ENCODE measurements around the gene SETD1A. TPM values are rescaled to one million over a fixed set of nuclear protein-coding genes. Genes with fewer than 3 reads are reported as not detected.

Gene SETD1A
- total and polyA plus RNA-seq, 2 experiments from 2014 or later, result 2.3 to 4.0 TPM

GRCh38 chr16:30987581-30988190 lies 30.1 kb downstream of the SETD1A start:
- Histone ChIP-seq H3K4me3 (no peak overlapping the region), H3K9me3 (ENCODE audit: low read depth) (no peaks in the 10 kb centered on the region), H3K79me2 (ENCODE audit: insufficient read depth) (no peaks in the 10 kb centered on the region), H3K9me2 (ENCODE audit: insufficient read depth) (no peaks in the 10 kb centered on the region), H3F3A (ENCODE audit: insufficient read depth) (no peaks in the 10 kb centered on the region), H3K27ac (no peak overlapping the region), H3K36me3 (ENCODE audit: low read depth) (0 out of 2 replicates have a peak, but pooled peaks cover 3% of the 10 kb centered on the region), H3K27me3 (replicated peaks; ENCODE audit: insufficient read depth) (no peaks in the 10 kb centered on the region), H2AFZ (no peak overlapping the region), H4K20me1 (ENCODE audit: insufficient read depth) (no peaks in the 10 kb centered on the region), H3K4me1 (ENCODE audit: insufficient read depth) (peaks cover 13% of the 10 kb centered on the region), H3K9ac (no peak overlapping the region), H3K4me2 (ENCODE audit: unreplicated experiment) (no peak overlapping the region)
- no peak for DNase-seq
- in situ Hi-C loops (cut with MboI), result loop anchor here (25.0 kb wide), 1 partner anchor 450 kb away; the partner anchor contains the start of genes COX6A2 and ZNF843
- 95 to 96% methylated on average over 30 of the region's 30 CpGs for WGBS, 2 experiments (ENCODE audit: low coverage in 1 of 2, low lambda C conversion rate in 2 of 2, missing lambda C conversion rate in 2 of 2)
- TF ChIP-seq EZH2phosphoT487 (IDR thresholded peaks at IDR 0.05; ENCODE audit: insufficient read depth, low read depth), result no peak

- H3K4me3 ChIP-seq, result no peak overlapping the region
- no peaks in the 10 kb centered on the region for H3F3A ChIP-seq (ENCODE audit: insufficient read depth)
- no peaks in the 10 kb centered on the region for H3K36me3 ChIP-seq (ENCODE audit: low read depth)
- no peaks in the 10 kb centered on the region for H3K9me3 ChIP-seq (ENCODE audit: low read depth)
- no peak overlapping the region for H3K4me2 ChIP-seq (ENCODE audit: unreplicated experiment)
- H3K27me3 ChIP-seq (replicated peaks; ENCODE audit: insufficient read depth), result no peaks in the 10 kb centered on the region
- in situ Hi-C loops (cut with MboI), result loop anchor here (25.0 kb wide), 1 partner anchor 448 kb away; the partner anchor contains the start of genes COX6A2 and ZNF843
- H4K20me1 ChIP-seq (ENCODE audit: insufficient read depth), result no peaks in the 10 kb centered on the region
- no peaks in the 10 kb centered on the region for H3K79me2 ChIP-seq (ENCODE audit: insufficient read depth)
- no peak overlapping the region for H2AFZ ChIP-seq
- H3K27ac ChIP-seq, result no peak overlapping the region
- H3K4me1 ChIP-seq (ENCODE audit: insufficient read depth), result peaks cover 7% of the 10 kb centered on the region
- no peak for DNase-seq
- no peak for TF ChIP-seq EZH2 (IDR thresholded peaks at IDR 0.05; ENCODE audit: insufficient read depth, poor library complexity, severe bottlenecking)
- no peak for TF ChIP-seq EZH2phosphoT487 (IDR thresholded peaks at IDR 0.05; ENCODE audit: insufficient read depth, low read depth)
- no peaks in the 10 kb centered on the region for H3K9me2 ChIP-seq (ENCODE audit: insufficient read depth)
- 71 to 72% methylated on average over 21 to 23 of the region's 23 CpGs for WGBS, 2 experiments (ENCODE audit: low coverage in 1 of 2, low lambda C conversion rate in 2 of 2, missing lambda C conversion rate in 2 of 2)
- no peak overlapping the region for H3K9ac ChIP-seq
These were observed 32.0 kb downstream of the SETD1A start for GRCh38 chr16:30989469-30990047.

GRCh38 chr16:30990105-30990504 lies 32.6 kb downstream of the SETD1A start:
- Histone ChIP-seq H3K27ac (no peak overlapping the region), H3K79me2 (ENCODE audit: insufficient read depth) (no peaks in the 10 kb centered on the region), H3K9ac (no peak overlapping the region), H3K27me3 (replicated peaks; ENCODE audit: insufficient read depth) (no peaks in the 10 kb centered on the region), H3K36me3 (ENCODE audit: low read depth) (no peaks in the 10 kb centered on the region), H3K9me2 (ENCODE audit: insufficient read depth) (no peaks in the 10 kb centered on the region), H4K20me1 (ENCODE audit: insufficient read depth) (no peaks in the 10 kb centered on the region), H3F3A (ENCODE audit: insufficient read depth) (peaks cover 5% of the 10 kb centered on the region), H3K4me1 (ENCODE audit: insufficient read depth) (peaks cover 7% of the 10 kb centered on the region), H3K4me2 (ENCODE audit: unreplicated experiment) (no peak overlapping the region), H2AFZ (no peak overlapping the region), H3K9me3 (ENCODE audit: low read depth) (no peaks in the 10 kb centered on the region), H3K4me3 (no peak overlapping the region)
- in situ Hi-C loops (cut with MboI), result loop anchor here (25.0 kb wide), 1 partner anchor 447 kb away; the partner anchor contains the start of genes COX6A2 and ZNF843
- TF ChIP-seq EZH2 (IDR thresholded peaks at IDR 0.05; ENCODE audit: insufficient read depth, poor library complexity, severe bottlenecking), result no peak
- DNase-seq, result no peak
- 69 to 80% methylated on average over 11 to 12 of the region's 12 CpGs for WGBS, 2 experiments (ENCODE audit: low coverage in 1 of 2, low lambda C conversion rate in 2 of 2, missing lambda C conversion rate in 2 of 2)

GRCh38 chr16:30991052-30991451 lies 33.5 kb downstream of the SETD1A start:
- in situ Hi-C loops (cut with MboI), result loop anchor here (25.0 kb wide), 1 partner anchor 446 kb away; the partner anchor contains the start of genes COX6A2 and ZNF843
- H3K4me1 ChIP-seq (ENCODE audit: insufficient read depth), result peaks cover 2% of the 10 kb centered on the region; the same call in 1 of the 2 replicates
- H3K36me3 ChIP-seq (ENCODE audit: low read depth), result no peaks in the 10 kb centered on the region
- no peak for DNase-seq
- no peaks in the 10 kb centered on the region for H3K27me3 ChIP-seq (replicated peaks; ENCODE audit: insufficient read depth)
- H2AFZ ChIP-seq, result no peak overlapping the region
- TF ChIP-seq EZH2phosphoT487 (IDR thresholded peaks at IDR 0.05; ENCODE audit: insufficient read depth, low read depth) (no peak), EZH2 (IDR thresholded peaks at IDR 0.05; ENCODE audit: insufficient read depth, poor library complexity, severe bottlenecking) (no peak)
- no peaks in the 10 kb centered on the region for H3K79me2 ChIP-seq (ENCODE audit: insufficient read depth)
- no peak overlapping the region for H3K4me3 ChIP-seq
- H3K9me2 ChIP-seq (ENCODE audit: insufficient read depth), result no peaks in the 10 kb centered on the region
- no peak overlapping the region for H3K27ac ChIP-seq
- no peak overlapping the region for H3K4me2 ChIP-seq (ENCODE audit: unreplicated experiment)
- 79 to 81% methylated on average over 8 of the region's 8 CpGs for WGBS, 2 experiments (ENCODE audit: low coverage in 1 of 2, low lambda C conversion rate in 2 of 2, missing lambda C conversion rate in 2 of 2)
- H3K9ac ChIP-seq, result no peak overlapping the region
- H4K20me1 ChIP-seq (ENCODE audit: insufficient read depth), result no peaks in the 10 kb centered on the region
- no peaks in the 10 kb centered on the region for H3K9me3 ChIP-seq (ENCODE audit: low read depth)
- peaks cover 7% of the 10 kb centered on the region for H3F3A ChIP-seq (ENCODE audit: insufficient read depth)
